ENCODE data around the gene TSHZ3. TPM values are rescaled to one million over a fixed set of nuclear protein-coding genes. Genes with fewer than 3 reads are reported as not detected.

Gene TSHZ3
- total and polyA plus RNA-seq, 9 of the 15 experiments (the other 6 are each of a cell fraction or from before 2014, with no cell fraction given) = 0.03 to 0.13 (median 0.05) TPM; not detected in 5

GRCh38 chr19:31380854-31381253 lies 31.6 kb upstream of the TSHZ3 start (continued):
- TF ChIP-seq, protein P1, sequence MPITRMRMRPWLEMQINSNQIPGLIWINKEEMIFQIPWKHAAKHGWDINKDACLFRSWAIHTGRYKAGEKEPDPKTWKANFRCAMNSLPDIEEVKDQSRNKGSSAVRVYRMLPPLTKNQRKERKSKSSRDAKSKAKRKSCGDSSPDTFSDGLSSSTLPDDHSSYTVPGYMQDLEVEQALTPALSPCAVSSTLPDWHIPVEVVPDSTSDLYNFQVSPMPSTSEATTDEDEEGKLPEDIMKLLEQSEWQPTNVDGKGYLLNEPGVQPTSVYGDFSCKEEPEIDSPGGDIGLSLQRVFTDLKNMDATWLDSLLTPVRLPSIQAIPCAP (CRISPR knock-in tag; IDR thresholded peaks at IDR 0.05; ENCODE audit: borderline replicate concordance) = no peak
- no peak for TF ChIP-seq NFE2 (IDR thresholded peaks at IDR 0.05; ENCODE audit: low read depth)
- TF ChIP-seq CHAMP1 (IDR thresholded peaks at IDR 0.05) = no peak
- no peak for TF ChIP-seq TBP (optimal IDR thresholded peaks at IDR 0.05; ENCODE audit: low read depth, low read length)
- no peak for TF ChIP-seq KDM1A (IDR thresholded peaks at IDR 0.05)
- TF ChIP-seq U2AF2 (optimal IDR thresholded peaks at IDR 0.05; ENCODE audit: low read depth, low read length) = no peak

- Histone ChIP-seq H3K4me1 (replicated peaks in 1 of 2; ENCODE audit: control insufficient read depth in 2 of 2, insufficient read depth in 2 of 2, low read length in 2 of 2) (no peaks in the 10 kb centered on the region; a peak in 1 of 5 replicates), H3K9ac (ENCODE audit: insufficient read depth in 1 of 2, low read depth in 2 of 2, low read length in 2 of 2) (no peak overlapping the region), H3K79me2 (ENCODE audit: control insufficient read depth, insufficient read depth, low read length) (no peaks in the 10 kb centered on the region), H3K4me2 (ENCODE audit: insufficient read depth, low read length) (no peak overlapping the region), H3K27ac (ENCODE audit: extremely low read depth, low read depth, low read length) (no peak overlapping the region), H3K36me3 (ENCODE audit: control insufficient read depth, insufficient read depth, low read length) (no peaks in the 10 kb centered on the region), H3K27me3 (ENCODE audit: control insufficient read depth in 2 of 2, insufficient read depth in 2 of 2, low read length in 2 of 2) (peaks cover 0 to 7% of the 10 kb centered on the region in 2 experiments; a peak in 1 of 5 replicates), H2AFZ (ENCODE audit: low read depth, low read length) (no peak overlapping the region), H3K4me3 (no peak overlapping the region), H3K9me1 (ENCODE audit: control insufficient read depth, insufficient read depth, low read length) (no peaks in the 10 kb centered on the region), H3K9me3 (replicated peaks; ENCODE audit: control insufficient read depth, insufficient read depth, low read depth, low read length) (no peaks in the 10 kb centered on the region), H4K20me1 (replicated peaks; ENCODE audit: control insufficient read depth, insufficient read depth, low read length) (no peaks in the 10 kb centered on the region)
- WGBS (ENCODE audit: insufficient coverage, low coverage, missing lambda C conversion rate) = 1% methylated on average over 4 of the region's 4 CpGs
- intact Hi-C loops (cut with micrococcal nuclease) = no loop called here
- POLR2A ChIA-PET = interaction anchor here (0.6 kb wide), 2 partner anchors 19 to 115 kb away, joined by 3 to 4 read pairs; no protein-coding TSS in a partner anchor
- no peak for ATAC-seq
- BruUV-seq (replicated peaks) = no TSS peak
- no peak for FAIRE-seq
- in situ Hi-C loops (cut with MboI) = no loop called here
- CTCF ChIA-PET (ENCODE audit: low intra/inter-chr PET ratio) = no interaction called here
- peak in 1 of 4 experiments; percentile 6 for DNase-seq (ENCODE audit: extremely low read depth in 1 of 4, low spot score in 3 of 4)
- TF ChIP-seq ZNF592 (IDR thresholded peaks at IDR 0.05) = no peak
- no peak for TF ChIP-seq TEAD4 (IDR thresholded peaks at IDR 0.05; ENCODE audit: low read length)
- TF ChIP-seq TEAD4 (CRISPR knock-in tag; IDR thresholded peaks at IDR 0.05; ENCODE audit: borderline replicate concordance) = no peak
- TF ChIP-seq RNF2 (IDR thresholded peaks at IDR 0.05) = no peak
- TF ChIP-seq SMC3 (conservative IDR thresholded peaks at IDR 0.05; ENCODE audit: insufficient read depth, low read depth, low read length) = no peak
- 0 out of 2 replicates have a peak, but pooled peaks have one; percentile 27 for TF ChIP-seq ZNF766 (CRISPR knock-in tag; conservative IDR thresholded peaks at IDR 0.05)
- TF ChIP-seq NEUROD1 (IDR thresholded peaks at IDR 0.05; ENCODE audit: borderline replicate concordance, low read depth, low read length, partially characterized antibody) = no peak
- no peak for TF ChIP-seq ZNF551 (CRISPR knock-in tag; IDR thresholded peaks at IDR 0.05)
- TF ChIP-seq BRD9 (IDR thresholded peaks at IDR 0.05; ENCODE audit: low read depth, partially characterized antibody) = no peak
- TF ChIP-seq BDP1 (IDR thresholded peaks at IDR 0.05; ENCODE audit: insufficient read depth, insufficient read length) = no peak
Measured at GRCh38 chr19:31378404-31378803, 29.2 kb upstream of the TSHZ3 start.

All from K562 (cell line).